Erythroblast (primary cell): ENCODE results near the gene LRTM2.

Experiments
- GATA1 ChIP-seq: IDR thresholded peaks from 2 replicates; pipeline ENCODE4 v1.6.1; 2011; ENCODE audit warnings: low read depth, mild to moderate bottlenecking, control low read depth, low read length, moderate library complexity
- POLR2A ChIP-seq: IDR thresholded peaks from 2 replicates; pipeline ENCODE4 v1.6.1; 2011; ENCODE audit warnings: mild to moderate bottlenecking, low read length

- TF ChIP-seq POLR2A (no peak), GATA1 (no peak)
These were observed 1.3 kb upstream of the LRTM2 start for GRCh38 chr12:1819050-1819449.
